Measurements from ENCODE around the gene SCAPER. TPM values are rescaled to one million over a fixed set of nuclear protein-coding genes. Genes with fewer than 3 reads are reported as not detected.

SCAPER gene
- total RNA-seq, 1 donor from 2014 or later, result 20.8 TPM

- Histone ChIP-seq H3K36me3 (ENCODE audit: control insufficient read depth, insufficient read depth, low read length) (no peaks in the 10 kb centered on the region), H3K27me3 (ENCODE audit: control insufficient read depth, insufficient read depth, low read length) (no peaks in the 10 kb centered on the region), H3K4me3 (ENCODE audit: low read depth, low read length) (no peak overlapping the region)
- no peak for TF ChIP-seq CTCF (IDR thresholded peaks at IDR 0.05; ENCODE audit: insufficient read depth, low read length, poor library complexity, severe bottlenecking)
- no peak for DNase-seq (ENCODE audit: low read depth)
Observed at GRCh38 chr15:76795217-76795616, 109.9 kb downstream of the SCAPER start.

DNA sequence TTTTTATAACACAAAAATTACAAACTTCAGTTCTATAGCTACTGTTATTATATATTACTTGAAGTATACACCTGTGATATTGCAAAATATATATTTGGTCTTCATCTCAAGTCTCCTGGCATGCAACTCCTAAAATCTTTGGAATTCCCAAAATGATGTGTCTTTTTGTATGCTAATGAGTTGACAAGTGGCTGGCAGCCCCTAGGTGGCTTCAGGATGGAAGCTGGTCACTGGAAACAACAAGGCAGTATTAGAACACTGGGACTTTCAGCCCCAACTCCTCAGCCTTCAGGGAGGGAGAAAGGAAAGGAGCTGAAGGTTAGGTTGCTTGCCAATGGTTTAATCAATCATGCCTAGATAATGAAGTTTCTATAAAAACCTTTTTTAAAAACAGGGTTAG, 112.0 kb downstream of the SCAPER start:
- no peak for TF ChIP-seq CTCF (IDR thresholded peaks at IDR 0.05; ENCODE audit: insufficient read depth, low read length, poor library complexity, severe bottlenecking)
- no peaks in the 10 kb centered on the region for H3K36me3 ChIP-seq (ENCODE audit: control insufficient read depth, insufficient read depth, low read length)
- no peak overlapping the region for H3K4me3 ChIP-seq (ENCODE audit: low read depth, low read length)
- DNase-seq (ENCODE audit: low read depth), result no peak
- no peaks in the 10 kb centered on the region for H3K27me3 ChIP-seq (ENCODE audit: control insufficient read depth, insufficient read depth, low read length)

GRCh38 chr15:76791511-76791910, 113.6 kb downstream of the SCAPER start:
- Histone ChIP-seq H3K4me3 (ENCODE audit: low read depth, low read length) (no peak overlapping the region), H3K27me3 (ENCODE audit: control insufficient read depth, insufficient read depth, low read length) (no peaks in the 10 kb centered on the region), H3K36me3 (ENCODE audit: control insufficient read depth, insufficient read depth, low read length) (no peaks in the 10 kb centered on the region)
- DNase-seq (ENCODE audit: low read depth), result no peak
- TF ChIP-seq CTCF (IDR thresholded peaks at IDR 0.05; ENCODE audit: insufficient read depth, low read length, poor library complexity, severe bottlenecking), result no peak

- Histone ChIP-seq H3K27me3 (ENCODE audit: control insufficient read depth, insufficient read depth, low read length) (no peaks in the 10 kb centered on the region), H3K36me3 (ENCODE audit: control insufficient read depth, insufficient read depth, low read length) (no peaks in the 10 kb centered on the region), H3K4me3 (ENCODE audit: low read depth, low read length) (no peak overlapping the region)
- no peak for TF ChIP-seq CTCF (IDR thresholded peaks at IDR 0.05; ENCODE audit: insufficient read depth, low read length, poor library complexity, severe bottlenecking)
- DNase-seq (ENCODE audit: low read depth), result no peak
Observed at GRCh38 chr15:76787273-76787672, 117.9 kb downstream of the SCAPER start.

- no peaks in the 10 kb centered on the region for H3K27me3 ChIP-seq (ENCODE audit: control insufficient read depth, insufficient read depth, low read length)
- no peak for TF ChIP-seq CTCF (IDR thresholded peaks at IDR 0.05; ENCODE audit: insufficient read depth, low read length, poor library complexity, severe bottlenecking)
- H3K36me3 ChIP-seq (ENCODE audit: control insufficient read depth, insufficient read depth, low read length), result no peaks in the 10 kb centered on the region
- H3K4me3 ChIP-seq (ENCODE audit: low read depth, low read length), result no peak overlapping the region
- no peak for DNase-seq (ENCODE audit: low read depth)
Observed at GRCh38 chr15:76776969-76777368, 128.2 kb downstream of the SCAPER start.

- no peak overlapping the region for H3K4me3 ChIP-seq (ENCODE audit: low read depth, low read length)
- no peaks in the 10 kb centered on the region for H3K27me3 ChIP-seq (ENCODE audit: control insufficient read depth, insufficient read depth, low read length)
- no peaks in the 10 kb centered on the region for H3K36me3 ChIP-seq (ENCODE audit: control insufficient read depth, insufficient read depth, low read length)
- no peak for DNase-seq (ENCODE audit: low read depth)
- no peak for TF ChIP-seq CTCF (IDR thresholded peaks at IDR 0.05; ENCODE audit: insufficient read depth, low read length, poor library complexity, severe bottlenecking)
Observed at GRCh38 chr15:76776480-76776879, 128.7 kb downstream of the SCAPER start.

Measured in kidney epithelial cell (primary cell).